Gastrocnemius medialis (tissue), 4 donors: Measurements from ENCODE around the gene SF3B3. TPM values are rescaled to one million over a fixed set of nuclear protein-coding genes. Genes with fewer than 3 reads are reported as not detected.
A peak's percentile ranks its signal among the peaks of the same experiment; 100 is the strongest.

Experiments used
- ATAC-seq, 2 donors: fragments of 150-250 bp; one replicate each; pipeline ENCODE4 v1.9.1; 2016
- DNase-seq, 2 donors: peaks; one replicate each; pipeline ENCODE4 v3.0.0-alpha.2; 2019
- H3K27ac ChIP-seq, 4 donors: fragments of 200-600 bp; sonication (generic); 1 replicate in 1 of 4; 2 replicates in 3 of 4; pipeline ENCODE4 v1.5.1; 2016 to 2018; ENCODE audit warnings: mild to moderate bottlenecking in 2 of 4, moderate library complexity in 1 of 4
- H3K27me3 ChIP-seq, 3 donors: fragments of 200-600 bp; sonication (generic) in 2 of 3; 1 replicate in 1 of 3; 2 replicates in 2 of 3; pipeline versions ENCODE4 v1.5.1 to v1.6.0; 2016 to 2019; ENCODE audit warnings: mild to moderate bottlenecking in 1 of 3, moderate library complexity in 1 of 3
- H3K36me3 ChIP-seq, 2 donors: fragments of 200-600 bp; sonication (generic) in 1 of 2; one replicate each; pipeline ENCODE4 v1.5.1; 2017 to 2018
- H3K4me1 ChIP-seq, 2 donors: fragments of 200-600 bp; sonication (generic) in 1 of 2; one replicate each; pipeline ENCODE4 v1.5.1; 2016 to 2017; ENCODE audit warnings: mild to moderate bottlenecking in 2 of 2
- H3K4me3 ChIP-seq, 4 donors: fragments of 200-600 bp; sonication (generic) in 3 of 4; 1 replicate in 1 of 4; 2 replicates in 3 of 4; pipeline ENCODE4 v1.5.1; 2016 to 2019; ENCODE audit warnings: mild to moderate bottlenecking in 2 of 4
- H3K9me3 ChIP-seq, 3 donors: fragments of 200-600 bp; sonication (generic) in 2 of 3; 1 replicate in 1 of 3; 2 replicates in 2 of 3; pipeline ENCODE4 v1.5.1; 2016 to 2019
- POLR2A ChIP-seq, 2 donors: fragments of 450-650 bp; IDR thresholded peaks; one replicate each; pipeline ENCODE4 v1.6.1; 2017; ENCODE audit warnings: antibody characterized with exemption in 2 of 2, mild to moderate bottlenecking in 2 of 2, moderate library complexity in 2 of 2
- in situ Hi-C, 4 donors: fragments of 200-750 bp; cut with MboI; loops; one replicate each; pipeline versions ENCODE4 v1.15.0 to v1.8.0; 2017; ENCODE audit warnings: low sequenced_read_pairs in 4 of 4
- intact Hi-C: fragments of 100-400 bp; cut with DNase I; formaldehyde crosslinking; loops from one replicate; pipeline ENCODE4 v1.15.1; 2023; ENCODE audit warnings: low total_unique reads
- total RNA-seq, 4 donors: library from RNA; depleted of rRNA; stranded (reverse); fragments of >200 nt; gene quantifications; one replicate each; pipeline versions ENCODE4 v1.1.0 to v1.2.3, GENCODE V29; 2016
- TF ChIP-seq, protein P1 (sequence below), 5 experiments: fragments of 450-650 bp in 3 of 5; fragments of 200-600 bp in 2 of 5; sonication (generic) in 2 of 5; IDR thresholded peaks in 4 of 5; conservative IDR thresholded peaks in 1 of 5; 1 replicate in 4 of 5; 2 replicates in 1 of 5; pipeline ENCODE4 v1.5.1; 2016 to 2019; ENCODE audit warnings: antibody characterized with exemption in 5 of 5, mild to moderate bottlenecking in 3 of 5, moderate library complexity in 3 of 5

SF3B3 gene
- total RNA-seq, 4 donors from 2014 or later = 71.0 to 110 (median 97.2) TPM

DNA sequence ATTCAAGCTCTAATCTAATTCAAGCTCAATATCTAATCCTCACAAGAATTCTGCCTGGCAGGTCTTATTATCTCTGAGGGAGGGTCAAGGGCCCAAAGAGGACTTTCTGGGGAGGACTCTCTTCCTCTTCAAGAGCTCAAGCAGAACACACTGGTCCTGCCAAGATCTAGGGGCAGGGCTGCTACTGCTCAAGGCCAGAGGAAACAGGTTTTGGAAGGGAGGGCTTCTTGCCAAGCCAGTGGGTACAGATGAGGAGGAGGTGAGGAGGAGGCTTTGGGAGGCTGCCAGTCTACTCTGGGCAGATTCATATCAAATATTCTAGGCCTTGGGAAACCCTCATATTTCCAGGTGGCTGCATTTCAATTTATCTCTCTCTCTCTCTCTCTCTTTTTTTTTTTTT is 71.0 kb downstream of the SF3B3 start:
- intact Hi-C loops = no loop called here
- Histone ChIP-seq H3K36me3 (no peaks in the 10 kb centered on the region), H3K27ac (peak overlapping the region in 1 of 4 donors; percentile 48), H3K9me3 (no peaks in the 10 kb centered on the region), H3K4me3 (no peak overlapping the region), H3K4me1 (peaks cover 10 to 16% of the 10 kb centered on the region in 2 donors), H3K27me3 (no peaks in the 10 kb centered on the region)
- TF ChIP-seq, protein P1, sequence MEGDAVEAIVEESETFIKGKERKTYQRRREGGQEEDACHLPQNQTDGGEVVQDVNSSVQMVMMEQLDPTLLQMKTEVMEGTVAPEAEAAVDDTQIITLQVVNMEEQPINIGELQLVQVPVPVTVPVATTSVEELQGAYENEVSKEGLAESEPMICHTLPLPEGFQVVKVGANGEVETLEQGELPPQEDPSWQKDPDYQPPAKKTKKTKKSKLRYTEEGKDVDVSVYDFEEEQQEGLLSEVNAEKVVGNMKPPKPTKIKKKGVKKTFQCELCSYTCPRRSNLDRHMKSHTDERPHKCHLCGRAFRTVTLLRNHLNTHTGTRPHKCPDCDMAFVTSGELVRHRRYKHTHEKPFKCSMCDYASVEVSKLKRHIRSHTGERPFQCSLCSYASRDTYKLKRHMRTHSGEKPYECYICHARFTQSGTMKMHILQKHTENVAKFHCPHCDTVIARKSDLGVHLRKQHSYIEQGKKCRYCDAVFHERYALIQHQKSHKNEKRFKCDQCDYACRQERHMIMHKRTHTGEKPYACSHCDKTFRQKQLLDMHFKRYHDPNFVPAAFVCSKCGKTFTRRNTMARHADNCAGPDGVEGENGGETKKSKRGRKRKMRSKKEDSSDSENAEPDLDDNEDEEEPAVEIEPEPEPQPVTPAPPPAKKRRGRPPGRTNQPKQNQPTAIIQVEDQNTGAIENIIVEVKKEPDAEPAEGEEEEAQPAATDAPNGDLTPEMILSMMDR (IDR thresholded peaks at IDR 0.05 in 4 of 5, conservative IDR thresholded peaks at IDR 0.05 in 1 of 5) = no peak
- no peak for TF ChIP-seq POLR2A (IDR thresholded peaks at IDR 0.05)
- ATAC-seq (peak in 1 of 2 donors; percentile 34), DNase-seq (no peak)
- in situ Hi-C loops = no loop called here

DNA sequence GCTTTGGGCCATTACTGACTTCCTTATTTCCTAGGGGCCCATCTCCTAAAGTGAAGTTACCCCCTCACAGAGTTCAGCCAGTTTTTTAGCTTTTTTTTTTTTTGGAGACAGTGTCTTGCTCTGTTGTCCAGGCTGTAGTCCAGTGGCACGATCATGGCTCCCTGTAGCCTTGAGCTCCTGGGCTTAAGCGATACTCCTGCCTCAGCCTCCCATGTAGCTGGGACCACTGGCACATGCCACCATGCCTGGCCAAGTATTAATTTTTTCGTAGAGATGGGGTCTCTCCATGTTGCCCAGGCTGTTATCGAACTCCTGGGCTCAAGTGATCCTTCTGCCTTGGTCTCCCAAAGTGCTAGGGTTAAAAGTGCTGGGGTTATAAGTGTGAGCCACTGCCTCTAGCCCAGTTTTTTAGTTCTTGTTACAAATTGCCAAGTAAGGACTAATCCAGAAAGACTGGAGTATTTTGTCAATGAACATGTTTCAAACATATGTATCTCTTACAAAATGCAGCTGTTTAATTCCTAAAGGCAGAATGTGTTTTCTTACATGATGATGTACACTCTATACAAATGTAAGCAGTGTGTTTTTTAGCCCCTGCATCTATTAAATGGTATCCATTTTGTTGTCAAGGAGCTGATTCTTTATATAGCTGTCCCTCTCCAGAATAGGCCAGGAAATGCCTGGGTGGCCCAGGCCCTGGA is 73.7 kb downstream of the SF3B3 start:
- H3K27ac ChIP-seq = no peak overlapping the region
- TF ChIP-seq, protein P1 (IDR thresholded peaks at IDR 0.05 in 4 of 5, conservative IDR thresholded peaks at IDR 0.05 in 1 of 5) = no peak
- TF ChIP-seq POLR2A (IDR thresholded peaks at IDR 0.05) = no peak
- H3K36me3 ChIP-seq = no peaks in the 10 kb centered on the region
- H3K9me3 ChIP-seq = no peaks in the 10 kb centered on the region
- intact Hi-C loops = no loop called here
- in situ Hi-C loops = no loop called here
- no peak overlapping the region for H3K4me3 ChIP-seq
- ATAC-seq (no peak), DNase-seq (no peak)
- no peaks in the 10 kb centered on the region for H3K27me3 ChIP-seq
- H3K4me1 ChIP-seq = peaks cover 4 to 7% of the 10 kb centered on the region in 2 donors

DNA sequence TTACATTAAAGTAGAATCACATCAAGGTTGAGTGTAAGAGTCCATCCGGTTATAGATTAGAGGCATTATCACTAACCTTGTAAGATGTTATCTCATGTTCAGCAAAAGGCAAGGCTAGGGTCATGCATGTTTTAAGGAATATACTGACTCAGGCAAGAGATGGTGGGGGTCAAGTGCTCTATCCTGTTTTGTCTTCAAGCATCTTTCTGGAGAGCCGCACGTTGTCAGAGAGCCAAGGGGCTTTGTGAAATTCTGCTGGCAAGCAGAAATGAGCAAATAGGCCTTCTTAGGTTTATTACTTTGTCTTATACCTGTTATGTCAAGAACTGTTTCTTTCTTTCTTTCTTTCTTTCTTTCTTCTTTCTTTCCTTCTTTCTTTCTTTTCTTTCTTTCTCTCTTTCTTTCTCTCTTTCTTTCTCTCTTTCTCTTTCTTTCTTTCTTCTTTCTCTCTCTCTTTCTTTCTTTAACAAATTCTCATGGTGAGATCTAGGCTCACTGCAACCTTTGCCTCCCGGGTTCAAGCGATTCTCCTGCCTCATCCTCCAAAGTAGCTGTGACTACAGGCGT is 75.4 kb downstream of the SF3B3 start:
- Histone ChIP-seq H3K27ac (no peak overlapping the region), H3K9me3 (no peaks in the 10 kb centered on the region), H3K27me3 (no peaks in the 10 kb centered on the region), H3K4me3 (no peak overlapping the region), H3K36me3 (no peaks in the 10 kb centered on the region), H3K4me1 (no peaks in the 10 kb centered on the region)
- no peak for ATAC-seq
- TF ChIP-seq POLR2A (IDR thresholded peaks at IDR 0.05) = no peak
- TF ChIP-seq, protein P1 (IDR thresholded peaks at IDR 0.05 in 4 of 5, conservative IDR thresholded peaks at IDR 0.05 in 1 of 5) = no peak
- in situ Hi-C loops = no loop called here
- intact Hi-C loops = no loop called here
- DNase-seq = no peak

DNA sequence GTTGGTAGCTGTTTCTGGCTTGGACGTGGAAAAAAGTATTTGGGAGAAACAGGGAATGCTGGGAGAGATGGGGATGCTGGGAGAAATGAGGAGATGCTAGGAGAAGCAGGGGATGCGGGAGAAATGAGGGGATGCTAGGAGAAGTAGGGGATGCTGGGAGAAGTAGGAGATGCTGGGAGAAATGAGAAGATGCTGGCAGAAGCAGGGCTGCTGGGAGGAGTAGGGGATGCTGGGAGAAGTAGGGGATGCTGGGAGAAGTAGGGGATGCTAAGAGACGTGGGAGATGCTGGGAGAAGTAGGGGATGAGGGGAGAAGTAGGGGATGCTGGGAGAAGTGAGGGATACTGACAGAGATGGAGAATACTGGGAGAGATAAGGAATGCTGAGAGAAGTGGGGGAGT is 77.1 kb downstream of the SF3B3 start:
- intact Hi-C loops (no loop called here), in situ Hi-C loops (no loop called here)
- Histone ChIP-seq H3K4me1 (peaks cover 3 to 13% of the 10 kb centered on the region in 2 donors), H3K27me3 (no peaks in the 10 kb centered on the region), H3K36me3 (no peaks in the 10 kb centered on the region), H3K9me3 (no peaks in the 10 kb centered on the region), H3K4me3 (no peak overlapping the region), H3K27ac (no peak overlapping the region)
- DNase-seq = no peak
- TF ChIP-seq, protein P1 (IDR thresholded peaks at IDR 0.05 in 4 of 5, conservative IDR thresholded peaks at IDR 0.05 in 1 of 5) = no peak
- no peak for TF ChIP-seq POLR2A (IDR thresholded peaks at IDR 0.05)
- ATAC-seq = no peak
